ENCODE data around the gene HSFX3.
"Not testable (repeated sequence)": the region's sequence is repeated elsewhere in the genome, so short reads cannot be mapped to it uniquely, and the experiment has no call there.

Gene HSFX3

GRCh38 chrX:149541521-149542047 is 8.1 kb downstream of the HSFX3 start:
- no peak for DNase-seq

GRCh38 chrX:149540621-149541520 is 8.9 kb downstream of the HSFX3 start, which contains the start of gene EOLA1:
EOLA1 (plus strand) TSS chrX:149541012; CDS start chrX:149545631, 4,619 bp downstream.
- DNase-seq: peak; percentile 77

GRCh38 chrX:149540131-149540620 is 9.5 kb downstream of the HSFX3 start:
- DNase-seq: peak; percentile 86

- peak; percentile 71 for DNase-seq
Observed at GRCh38 chrX:149539283-149540130, 10.2 kb downstream of the HSFX3 start.

GRCh38 chrX:149537474-149537873 is 12.2 kb downstream of the HSFX3 start:
- not testable (repeated sequence) for DNase-seq

GRCh38 chrX:149534926-149535602 is 14.7 kb downstream of the HSFX3 start:
- DNase-seq: not testable (repeated sequence)

GRCh38 chrX:149533999-149534398 is 15.7 kb downstream of the HSFX3 start:
- DNase-seq: not testable (repeated sequence)

GRCh38 chrX:149532868-149533267 is 16.9 kb downstream of the HSFX3 start:
- DNase-seq: not testable (repeated sequence)

GRCh38 chrX:149531599-149531998 is 18.1 kb downstream of the HSFX3 start:
- DNase-seq: no peak

- DNase-seq: no peak
Observed at GRCh38 chrX:149528381-149528780, 21.3 kb downstream of the HSFX3 start.

GRCh38 chrX:149527705-149528104 is 22.0 kb downstream of the HSFX3 start:
- no peak for DNase-seq

- not testable (repeated sequence) for DNase-seq
Observed at GRCh38 chrX:149526318-149527033, 23.2 kb downstream of the HSFX3 start.

GRCh38 chrX:149525903-149526302 is 23.8 kb downstream of the HSFX3 start:
- not testable (repeated sequence) for DNase-seq

GRCh38 chrX:149525389-149525788 is 24.3 kb downstream of the HSFX3 start:
- DNase-seq: peak; percentile 44

- DNase-seq: no peak
Observed at GRCh38 chrX:149522916-149523315, 26.8 kb downstream of the HSFX3 start.

GRCh38 chrX:149521438-149521837 is 28.3 kb downstream of the HSFX3 start:
- DNase-seq: no peak

- DNase-seq: not testable (repeated sequence)
Observed at GRCh38 chrX:149520636-149521277, 29.0 kb downstream of the HSFX3 start.

GRCh38 chrX:149518236-149518635 is 31.5 kb downstream of the HSFX3 start:
- no peak for DNase-seq

GRCh38 chrX:149517308-149517707 is 32.4 kb downstream of the HSFX3 start:
- DNase-seq: no peak

GRCh38 chrX:149516604-149517003 is 33.1 kb downstream of the HSFX3 start:
- no peak for DNase-seq

GRCh38 chrX:149515954-149516602 is 33.6 kb downstream of the HSFX3 start:
- DNase-seq: no peak

Measured in stimulated activated CD4-positive, alpha-beta T cell treated with anti-CD3 and anti-CD28 coated beads, Interleukin-12 subunit alpha, Interleukin-12 subunit beta, amount 100 ng/mL, for 4 hours (primary cell).